GM19023 (cell line): ENCODE data around the gene TUBB.

Experiments
- ATAC-seq: cut with Tn5 transposase; IDR thresholded peaks from one replicate; pipeline ENCODE4 v1.9.1; 2021; ENCODE audit warnings: mild to moderate bottlenecking, moderate library complexity; ENCODE audit not compliant: unreplicated experiment

Gene TUBB

GRCh38 chr6:30687659-30688431, 32.3 kb upstream of the TUBB start:
- no peak for ATAC-seq

GRCh38 chr6:30688569-30688968, 31.6 kb upstream of the TUBB start:
- no peak for ATAC-seq

- ATAC-seq: no peak
These were observed 30.9 kb upstream of the TUBB start for GRCh38 chr6:30689022-30689865.

- ATAC-seq: no peak
These were observed 30.2 kb upstream of the TUBB start for GRCh38 chr6:30689985-30690384.

GRCh38 chr6:30690403-30691207, 29.5 kb upstream of the TUBB start, which contains the start of gene NRM:
TSS of gene NRM (minus strand) at chr6:30690984. CDS start at chr6:30690974, 10 bp downstream.
- no peak for ATAC-seq

GRCh38 chr6:30691208-30691847, 28.8 kb upstream of the TUBB start:
- no peak for ATAC-seq

GRCh38 chr6:30696432-30696831, 23.7 kb upstream of the TUBB start:
- no peak for ATAC-seq

GRCh38 chr6:30700340-30700739, 19.8 kb upstream of the TUBB start:
- no peak for ATAC-seq

- ATAC-seq: no peak
These were observed 17.1 kb upstream of the TUBB start for GRCh38 chr6:30703011-30703410.

GRCh38 chr6:30703821-30704220, 16.3 kb upstream of the TUBB start:
- no peak for ATAC-seq

- no peak for ATAC-seq
These were observed 14.5 kb upstream of the TUBB start for GRCh38 chr6:30705620-30706019.

- no peak for ATAC-seq
These were observed 12.8 kb upstream of the TUBB start for GRCh38 chr6:30707281-30707850.

- ATAC-seq: no peak
These were observed 10.9 kb upstream of the TUBB start for GRCh38 chr6:30709101-30709868.

- peak; percentile 60 for ATAC-seq
These were observed 8.3 kb upstream of the TUBB start for GRCh38 chr6:30711758-30712380.

GRCh38 chr6:30712441-30712945, 7.7 kb upstream of the TUBB start:
- no peak for ATAC-seq

- ATAC-seq: no peak
These were observed 5.9 kb upstream of the TUBB start for GRCh38 chr6:30714263-30714662.

GRCh38 chr6:30716879-30717128, 3.3 kb upstream of the TUBB start:
- no peak for ATAC-seq

GRCh38 chr6:30717129-30717844, 2.9 kb upstream of the TUBB start, which contains the start of gene MDC1:
TSS of gene MDC1 (minus strand) at chr6:30717281. CDS start at chr6:30715175, 2,106 bp downstream.
- peak; percentile 75 for ATAC-seq
